OCI-LY1 (cell line): ENCODE results near the gene BMX.

Experiments
- H2AFZ ChIP-seq: fragments of 200-600 bp; sonication (generic), shearing (Covaris generic); 2 replicates; pipeline ENCODE4 v1.6.0; 2014; ENCODE audit warnings: antibody characterized with exemption, mild to moderate bottlenecking, low read length
- H3F3A ChIP-seq: fragments of 200-600 bp; sonication (generic), shearing (Covaris generic); 2 replicates; pipeline ENCODE4 v1.6.0; 2014; ENCODE audit warnings: mild to moderate bottlenecking, antibody characterized with exemption, low read length, moderate library complexity; ENCODE audit not compliant: insufficient read depth
- H3K27ac ChIP-seq: fragments of 200-600 bp; sonication (generic); 2 replicates; pipeline ENCODE4 v1.5.1; 2014; ENCODE audit warnings: low read length, mixed run types, mild to moderate bottlenecking, low read depth; ENCODE audit not compliant: poor library complexity, severe bottlenecking
- H3K27me3 ChIP-seq: fragments of 200-600 bp; sonication (generic); 2 replicates; pipeline ENCODE4 v1.6.0; 2014; ENCODE audit warnings: antibody characterized with exemption, mild to moderate bottlenecking, low read length, moderate library complexity; ENCODE audit not compliant: insufficient read depth
- H3K36me3 ChIP-seq: fragments of 200-600 bp; sonication (generic); 2 replicates; pipeline ENCODE4 v1.6.1; 2014; ENCODE audit warnings: mild to moderate bottlenecking, antibody characterized with exemption, low read length, moderate library complexity, mixed read lengths; ENCODE audit not compliant: insufficient read depth
- H3K4me1 ChIP-seq: fragments of 200-600 bp; sonication (generic); 2 replicates; pipeline ENCODE4 v1.5.1; 2014; ENCODE audit warnings: mild to moderate bottlenecking, low read length, moderate library complexity; ENCODE audit not compliant: insufficient read depth, severe bottlenecking
- H3K4me2 ChIP-seq: fragments of 200-600 bp; sonication (generic), shearing (Covaris generic); 2 replicates; pipeline ENCODE4 v1.6.1; 2014; ENCODE audit warnings: low read length
- H3K4me3 ChIP-seq: fragments of 200-600 bp; sonication (generic); 2 replicates; pipeline ENCODE4 v1.5.1; 2014; ENCODE audit warnings: low read length, low read depth, mild to moderate bottlenecking, mixed read lengths; ENCODE audit not compliant: poor library complexity, severe bottlenecking
- H3K79me2 ChIP-seq: fragments of 200-600 bp; shearing (Covaris generic); 2 replicates; pipeline ENCODE4 v1.6.1; 2016; ENCODE audit warnings: mixed run types, low read length, mixed read lengths; ENCODE audit not compliant: insufficient read depth
- H3K9ac ChIP-seq: fragments of 200-600 bp; sonication (generic), shearing (Covaris generic); 2 replicates; pipeline ENCODE4 v1.6.1; 2014; ENCODE audit warnings: mild to moderate bottlenecking, low read length, mixed read lengths
- H3K9me2 ChIP-seq: fragments of 200-600 bp; sonication (generic), shearing (Covaris generic); 2 replicates; pipeline ENCODE4 v1.6.1; 2014; ENCODE audit warnings: low read depth, mild to moderate bottlenecking, low read length, mixed read lengths
- H3K9me3 ChIP-seq: fragments of 200-600 bp; shearing (Covaris generic); 2 replicates; pipeline ENCODE4 v1.6.1; 2014; ENCODE audit warnings: low read length, mixed read lengths
- H4K20me1 ChIP-seq: fragments of 200-600 bp; sonication (generic), shearing (Covaris generic); 2 replicates; pipeline ENCODE4 v1.6.0; 2016; ENCODE audit warnings: mild to moderate bottlenecking, low read length; ENCODE audit not compliant: insufficient read depth
- CTCF ChIP-seq: fragments of 200-600 bp; sonication (generic), shearing (Covaris generic); IDR thresholded peaks from 2 replicates; pipeline ENCODE4 v1.5.1; 2017; ENCODE audit warnings: mild to moderate bottlenecking, antibody characterized with exemption, low read length, moderate library complexity, mixed read lengths
- EZH2 ChIP-seq: fragments of 200-600 bp; sonication (generic), shearing (Covaris generic); IDR thresholded peaks from 2 replicates; pipeline ENCODE4 v1.8.0; 2017; ENCODE audit warnings: borderline replicate concordance, mixed run types, mild to moderate bottlenecking, antibody characterized with exemption, low read length, moderate library complexity, mixed read lengths

The BMX gene

GRCh38 chrX:15524417-15524816, 23.8 kb downstream of the BMX start:
- Histone ChIP-seq H3K9me3 (no peaks in the 10 kb centered on the region), H3K79me2 (no peaks in the 10 kb centered on the region), H3F3A (no peaks in the 10 kb centered on the region), H3K27ac (no peak overlapping the region), H2AFZ (no peak overlapping the region), H3K36me3 (no peaks in the 10 kb centered on the region), H3K9me2 (no peaks in the 10 kb centered on the region), H3K27me3 (no peaks in the 10 kb centered on the region), H3K4me1 (no peaks in the 10 kb centered on the region), H3K4me2 (no peak overlapping the region), H3K4me3 (no peak overlapping the region), H3K9ac (no peak overlapping the region), H4K20me1 (no peaks in the 10 kb centered on the region)
- TF ChIP-seq EZH2 (no peak), CTCF (no peak)

GRCh38 chrX:15525664-15526416, 25.2 kb downstream of the BMX start:
- H3K4me2 ChIP-seq = no peak overlapping the region
- no peak overlapping the region for H3K9ac ChIP-seq
- TF ChIP-seq CTCF = no peak
- no peak for TF ChIP-seq EZH2
- H3K9me3 ChIP-seq = no peaks in the 10 kb centered on the region
- H3K79me2 ChIP-seq = no peaks in the 10 kb centered on the region
- H3K27ac ChIP-seq = no peak overlapping the region
- no peak overlapping the region for H3K4me3 ChIP-seq
- no peaks in the 10 kb centered on the region for H3F3A ChIP-seq
- no peak overlapping the region for H2AFZ ChIP-seq
- H3K4me1 ChIP-seq = no peaks in the 10 kb centered on the region
- no peaks in the 10 kb centered on the region for H3K9me2 ChIP-seq
- no peaks in the 10 kb centered on the region for H4K20me1 ChIP-seq
- H3K27me3 ChIP-seq = no peaks in the 10 kb centered on the region
- H3K36me3 ChIP-seq = no peaks in the 10 kb centered on the region

GRCh38 chrX:15529165-15529564, 28.6 kb downstream of the BMX start:
- Histone ChIP-seq H3K79me2 (no peaks in the 10 kb centered on the region), H3K9me3 (no peaks in the 10 kb centered on the region), H2AFZ (no peak overlapping the region), H3K9me2 (no peaks in the 10 kb centered on the region), H3F3A (no peaks in the 10 kb centered on the region), H3K4me2 (no peak overlapping the region), H3K4me3 (no peak overlapping the region), H3K27me3 (no peaks in the 10 kb centered on the region), H3K9ac (no peak overlapping the region), H3K36me3 (no peaks in the 10 kb centered on the region), H3K27ac (no peak overlapping the region), H3K4me1 (no peaks in the 10 kb centered on the region), H4K20me1 (no peaks in the 10 kb centered on the region)
- TF ChIP-seq EZH2 = no peak
- TF ChIP-seq CTCF = no peak
